Naive thymus-derived CD8-positive, alpha-beta T cell (primary cell): ENCODE results near the gene BTNL2. TPM values are rescaled to one million over a fixed set of nuclear protein-coding genes. Genes with fewer than 3 reads are reported as not detected.
"Not testable (repeated sequence)": the region's sequence is repeated elsewhere in the genome, so short reads cannot be mapped to it uniquely, and the experiment has no call there.

Experiments
- ATAC-seq, 2 donors: fragments of 150-1000 bp; cut with Tn5 transposase in 1 of 2; sonication (Bioruptor Pico), chemical (Tn5 transposase) in 1 of 2; 1 replicate in 1 of 2; 2 replicates in 1 of 2; pipeline ENCODE4 v1.10.0; 2021; ENCODE audit warnings: mild to moderate bottlenecking in 2 of 2, moderate library complexity in 2 of 2
- POLR2A ChIA-PET: fragments of 350-600 bp; sonication (Branson Sonifier 250); formaldehyde crosslinking; loops from one replicate; lab custom pipeline; 2021; ENCODE audit warnings: antibody characterized with exemption; lab: Charles Lee
- DNase-seq, 10 donors: peaks; one replicate each; pipeline versions ENCODE4 v3.0.0 to v3.0.0-alpha.2; 2020 to 2022
- H3K27ac Mint-ChIP-seq, 10 donors: one replicate each; pipeline ENCODE4 v1.8.0; 2020 to 2022; ENCODE audit warnings: mild to moderate bottlenecking in 10 of 10, mixed read lengths in 10 of 10, moderate library complexity in 4 of 10, inconsistent platforms in 1 of 10
- H3K27me3 Mint-ChIP-seq, 5 donors: one replicate each; pipeline ENCODE4 v1.8.0; 2021 to 2022; ENCODE audit warnings: mixed read lengths in 5 of 5
- H3K36me3 Mint-ChIP-seq, 3 donors: one replicate each; pipeline ENCODE4 v1.8.0; 2020 to 2022; ENCODE audit warnings: mixed read lengths in 3 of 3, mild to moderate bottlenecking in 2 of 3, inconsistent platforms in 1 of 3
- H3K4me1 Mint-ChIP-seq, 4 donors: one replicate each; pipeline ENCODE4 v1.8.0; 2021 to 2022; ENCODE audit warnings: mixed read lengths in 4 of 4
- H3K4me3 Mint-ChIP-seq, 10 donors: one replicate each; pipeline ENCODE4 v1.8.0; 2020 to 2022; ENCODE audit warnings: mild to moderate bottlenecking in 10 of 10, mixed read lengths in 10 of 10, moderate library complexity in 6 of 10, inconsistent platforms in 1 of 10
- H3K9me3 Mint-ChIP-seq, 9 donors: one replicate each; pipeline ENCODE4 v1.8.0; 2020 to 2022; ENCODE audit warnings: mixed read lengths in 9 of 9, mild to moderate bottlenecking in 3 of 9, inconsistent platforms in 1 of 9, moderate library complexity in 1 of 9
- polyA plus RNA-seq, 3 donors: library from polyadenylated mRNA; unstranded; fragments of 300-500 nt; fragmentation: Illumina TruSeq; gene quantifications; one replicate each; pipeline ENCODE4 v1.2.3, GENCODE V29; 2021
- total RNA-seq, 8 experiments: library from RNA in 2 of 8; stranded (reverse) in 2 of 8; gene quantifications; one replicate each; pipeline ENCODE4 v1.2.3 and lab custom pipeline; 2021 to 2026

Gene BTNL2
- total and polyA plus RNA-seq, 5 experiments from 2014 or later, result not detected

GRCh38 chr6:32433950-32434349 lies 27.0 kb upstream of the BTNL2 start:
- ATAC-seq, H3K9me3 Mint-ChIP-seq, H3K27ac Mint-ChIP-seq, POLR2A ChIA-PET, H3K4me3 Mint-ChIP-seq, DNase-seq, H3K27me3 Mint-ChIP-seq, H3K36me3 Mint-ChIP-seq: not testable (repeated sequence)
- H3K4me1 Mint-ChIP-seq, result peaks cover 0 to 24% (median 0%) of the 10 kb centered on the region in 4 donors

- ATAC-seq (no peak), DNase-seq (peak in 3 of 10 donors; percentile 42 to 47 (median 44))
- Mint-ChIP-seq H3K4me3 (no peak overlapping the region), H3K4me1 (peaks cover 0 to 9% (median 0%) of the 10 kb centered on the region in 4 donors), H3K36me3 (no peaks in the 10 kb centered on the region), H3K27me3 (peaks cover 0 to 8% (median 3%) of the 10 kb centered on the region in 5 donors), H3K27ac (no peak overlapping the region), H3K9me3 (no peaks in the 10 kb centered on the region)
- POLR2A ChIA-PET, result no interaction called here
These were observed 25.1 kb upstream of the BTNL2 start for GRCh38 chr6:32432050-32432450.

GRCh38 chr6:32431142-32431541 lies 24.2 kb upstream of the BTNL2 start:
- Mint-ChIP-seq H3K27me3 (peaks cover 0 to 8% (median 6%) of the 10 kb centered on the region in 5 donors), H3K27ac (no peak overlapping the region), H3K9me3 (no peaks in the 10 kb centered on the region), H3K36me3 (no peaks in the 10 kb centered on the region), H3K4me3 (no peak overlapping the region), H3K4me1 (no peaks in the 10 kb centered on the region)
- POLR2A ChIA-PET, result no interaction called here
- DNase-seq (no peak), ATAC-seq (no peak)

GRCh38 chr6:32430179-32430578 lies 23.2 kb upstream of the BTNL2 start:
- ATAC-seq, result no peak
- POLR2A ChIA-PET, result no interaction called here

GRCh38 chr6:32427934-32428474 lies 21.0 kb upstream of the BTNL2 start:
- H3K4me1 Mint-ChIP-seq, result no peaks in the 10 kb centered on the region
- H3K27me3 Mint-ChIP-seq, result peaks cover 0 to 12% (median 7%) of the 10 kb centered on the region in 5 donors
- no peaks in the 10 kb centered on the region for H3K36me3 Mint-ChIP-seq
- H3K9me3 Mint-ChIP-seq, result no peaks in the 10 kb centered on the region
- POLR2A ChIA-PET, result no interaction called here
- no peak for DNase-seq
- no peak for ATAC-seq
- no peak overlapping the region for H3K4me3 Mint-ChIP-seq
- H3K27ac Mint-ChIP-seq, result no peak overlapping the region

More at GRCh38 chr6:32430179-32430578, 23.2 kb upstream of the BTNL2 start:
- Mint-ChIP-seq H3K27ac (no peak overlapping the region), H3K27me3 (peaks cover 0 to 8% (median 6%) of the 10 kb centered on the region in 5 donors), H3K4me1 (no peaks in the 10 kb centered on the region), H3K9me3 (no peaks in the 10 kb centered on the region), H3K4me3 (no peak overlapping the region), H3K36me3 (no peaks in the 10 kb centered on the region)
- DNase-seq, result no peak

- H3K36me3 Mint-ChIP-seq, result no peaks in the 10 kb centered on the region
- H3K9me3 Mint-ChIP-seq, result no peaks in the 10 kb centered on the region
- H3K4me3 Mint-ChIP-seq, result no peak overlapping the region
- H3K27me3 Mint-ChIP-seq, result peaks cover 0 to 11% (median 8%) of the 10 kb centered on the region in 5 donors
- POLR2A ChIA-PET, result no interaction called here
- H3K27ac Mint-ChIP-seq, result no peak overlapping the region
- DNase-seq, result no peak
- ATAC-seq, result no peak
- H3K4me1 Mint-ChIP-seq, result no peaks in the 10 kb centered on the region
These were observed 20.2 kb upstream of the BTNL2 start for GRCh38 chr6:32427218-32427617.

GRCh38 chr6:32426338-32426737 lies 19.4 kb upstream of the BTNL2 start:
- H3K4me1 Mint-ChIP-seq, result no peaks in the 10 kb centered on the region
- H3K27ac Mint-ChIP-seq, result no peak overlapping the region
- peaks cover 0 to 13% (median 10%) of the 10 kb centered on the region in 5 donors for H3K27me3 Mint-ChIP-seq
- no peak for ATAC-seq
- H3K36me3 Mint-ChIP-seq, result no peaks in the 10 kb centered on the region
- no peak overlapping the region for H3K4me3 Mint-ChIP-seq
- no peaks in the 10 kb centered on the region for H3K9me3 Mint-ChIP-seq
- POLR2A ChIA-PET, result no interaction called here
- DNase-seq, result no peak

GRCh38 chr6:32424589-32425300 lies 17.8 kb upstream of the BTNL2 start:
- no peak for ATAC-seq
- POLR2A ChIA-PET, result no interaction called here
- H3K4me3 Mint-ChIP-seq, result no peak overlapping the region

GRCh38 chr6:32416036-32416435 lies 9.1 kb upstream of the BTNL2 start:
- Mint-ChIP-seq H3K4me1 (peaks cover 3 to 18% (median 13%) of the 10 kb centered on the region in 4 donors), H3K27ac (no peak overlapping the region), H3K27me3 (peaks cover 33 to 59% (median 39%) of the 10 kb centered on the region in 5 donors), H3K9me3 (no peaks in the 10 kb centered on the region), H3K4me3 (no peak overlapping the region), H3K36me3 (no peaks in the 10 kb centered on the region)
- POLR2A ChIA-PET, result no interaction called here
- no peak for ATAC-seq
- DNase-seq, result no peak

More at GRCh38 chr6:32424589-32425300, 17.8 kb upstream of the BTNL2 start:
- H3K9me3 Mint-ChIP-seq, result no peaks in the 10 kb centered on the region
- H3K4me1 Mint-ChIP-seq, result no peaks in the 10 kb centered on the region
- DNase-seq, result no peak
- no peak overlapping the region for H3K27ac Mint-ChIP-seq
- peaks cover 4 to 18% (median 10%) of the 10 kb centered on the region in 5 donors for H3K27me3 Mint-ChIP-seq
- no peaks in the 10 kb centered on the region for H3K36me3 Mint-ChIP-seq

- POLR2A ChIA-PET, result no interaction called here
- H3K36me3 Mint-ChIP-seq, result no peaks in the 10 kb centered on the region
- DNase-seq (peak; percentile 55 to 87 (median 68)), ATAC-seq (peak; percentile 69 to 79)
- peaks cover 35 to 59% (median 39%) of the 10 kb centered on the region in 5 donors for H3K27me3 Mint-ChIP-seq
- peak overlapping the region in 1 of 10 donors; percentile 71 for H3K27ac Mint-ChIP-seq
- H3K4me1 Mint-ChIP-seq, result peaks cover 3 to 18% (median 13%) of the 10 kb centered on the region in 4 donors
- H3K4me3 Mint-ChIP-seq, result peak overlapping the region in 3 of 10 donors; percentile 10 to 18 (median 11)
- no peaks in the 10 kb centered on the region for H3K9me3 Mint-ChIP-seq
These were observed 8.6 kb upstream of the BTNL2 start for GRCh38 chr6:32415521-32416019.

- no peaks in the 10 kb centered on the region for H3K36me3 Mint-ChIP-seq
- peak overlapping the region in 2 of 10 donors; percentile 10 to 19 for H3K27ac Mint-ChIP-seq
- peak; percentile 93 for ATAC-seq
- peak; percentile 64 to 90 (median 82) for DNase-seq
- peaks cover 29 to 55% (median 36%) of the 10 kb centered on the region in 5 donors for H3K27me3 Mint-ChIP-seq
- H3K4me3 Mint-ChIP-seq, result no peak overlapping the region
- peaks cover 3 to 20% (median 15%) of the 10 kb centered on the region in 4 donors for H3K4me1 Mint-ChIP-seq
- H3K9me3 Mint-ChIP-seq, result no peaks in the 10 kb centered on the region
- POLR2A ChIA-PET, result interaction anchor here (0.5 to 1.1 kb wide), 2 partner anchors 9 to 287 kb away, joined by 4 read pairs; no protein-coding TSS in a partner anchor
These were observed 6.6 kb upstream of the BTNL2 start for GRCh38 chr6:32413427-32414047.

- Mint-ChIP-seq H3K36me3 (no peaks in the 10 kb centered on the region), H3K27ac (no peak overlapping the region), H3K9me3 (no peaks in the 10 kb centered on the region), H3K4me3 (no peak overlapping the region), H3K27me3 (peaks cover 31 to 62% (median 42%) of the 10 kb centered on the region in 5 donors), H3K4me1 (peaks cover 3 to 23% (median 15%) of the 10 kb centered on the region in 4 donors)
- POLR2A ChIA-PET, result no interaction called here
- DNase-seq (no peak), ATAC-seq (no peak)
These were observed 4.8 kb upstream of the BTNL2 start for GRCh38 chr6:32411566-32412327.
